IMR-90 (cell line): ENCODE results near the gene HS3ST2. TPM values are rescaled to one million over a fixed set of nuclear protein-coding genes. Genes with fewer than 3 reads are reported as not detected.

Experiments used
- ATAC-seq: fragments of 200-7000 bp; cut with Tn5 transposase; 2 replicates; pipeline ENCODE4 v1.9.1; 2020; ENCODE audit warnings: low read depth, mild to moderate bottlenecking, moderate library complexity
- BruUV-seq: library from RNA; stranded (reverse); fragments of 400-500 nt; replicated peaks from 2 replicates; lab custom pipeline; 2021; lab: Mats Ljungman, UMichigan
- CTCF ChIA-PET: fragments of 300-600 bp; formaldehyde crosslinking; extraction: SDS; loops from one replicate; lab custom pipeline; 2021; ENCODE audit warnings: antibody characterized with exemption; lab: Yijun Ruan, JAX
- POLR2A ChIA-PET: fragments of 300-600 bp; sonication (Branson Sonifier 250); formaldehyde crosslinking; loops from one replicate; lab custom pipeline; 2022; ENCODE audit warnings: antibody characterized with exemption; ENCODE audit not compliant: unreplicated experiment; lab: Charles Lee
- DNase-seq: peaks from one replicate; pipeline ENCODE4 v3.0.0; 2013
- H2AFZ ChIP-seq: replicated peaks from 2 replicates; pipeline ENCODE3; 2013; ENCODE audit warnings: low read length, mild to moderate bottlenecking; ENCODE audit not compliant: poor library complexity
- H2AK5ac ChIP-seq: 2 replicates; pipeline ENCODE4 v1.6.1; 2013; ENCODE audit warnings: low read depth, low read length, inconsistent platforms
- H2AK9ac ChIP-seq: replicated peaks from 2 replicates; pipeline ENCODE3; 2013; ENCODE audit warnings: mild to moderate bottlenecking, low read depth, low read length, moderate library complexity; ENCODE audit not compliant: poor library complexity
- H2BK120ac ChIP-seq: 2 replicates; pipeline ENCODE4 v1.6.1; 2013; ENCODE audit warnings: low read depth, low read length, inconsistent platforms
- H2BK15ac ChIP-seq: 3 replicates; pipeline ENCODE4 v1.6.1; 2013; ENCODE audit warnings: low read depth, low read length, inconsistent platforms
- H2BK20ac ChIP-seq: 2 replicates; pipeline ENCODE4 v1.6.1; 2013; ENCODE audit warnings: low read depth, mild to moderate bottlenecking, inconsistent platforms, low read length, moderate library complexity
- H2BK5ac ChIP-seq: 2 replicates; pipeline ENCODE4 v1.6.1; 2013; ENCODE audit warnings: mild to moderate bottlenecking, low read depth, low read length, inconsistent platforms; ENCODE audit not compliant: poor library complexity, severe bottlenecking
- H3K14ac ChIP-seq: replicated peaks from 2 replicates; pipeline ENCODE4 v1.6.1; 2013; ENCODE audit warnings: low read depth, low read length, inconsistent platforms
- H3K18ac ChIP-seq: 2 replicates; pipeline ENCODE4 v1.6.1; 2013; ENCODE audit warnings: low read depth, low read length, control low read depth
- H3K23ac ChIP-seq: 2 replicates; pipeline ENCODE4 v1.6.1; 2013; ENCODE audit warnings: low read depth, low read length, inconsistent platforms
- H3K27ac ChIP-seq: 2 replicates; pipeline ENCODE4 v1.5.1; 2013; ENCODE audit warnings: mild to moderate bottlenecking, control low read depth, low read length; ENCODE audit not compliant: insufficient read depth
- H3K27me3 ChIP-seq: 2 replicates; pipeline ENCODE4 v1.6.1; 2013; ENCODE audit warnings: low read length; ENCODE audit not compliant: control insufficient read depth, insufficient read depth
- H3K36me3 ChIP-seq: 2 replicates; pipeline ENCODE4 v1.6.1; 2013; ENCODE audit warnings: low read length, mixed read lengths; ENCODE audit not compliant: control insufficient read depth, insufficient read depth
- H3K4ac ChIP-seq: 2 replicates; pipeline ENCODE4 v1.6.1; 2013; ENCODE audit warnings: low read depth, low read length, inconsistent platforms
- H3K4me1 ChIP-seq: 2 replicates; pipeline ENCODE4 v1.6.1; 2013; ENCODE audit warnings: low read length, mixed read lengths; ENCODE audit not compliant: control insufficient read depth, insufficient read depth
- H3K4me2 ChIP-seq: 2 replicates; pipeline ENCODE4 v1.6.1; 2013; ENCODE audit warnings: low read depth, mild to moderate bottlenecking, control low read depth, low read length, moderate library complexity
- H3K4me3 ChIP-seq: 2 replicates; pipeline ENCODE4 v1.5.1; 2013; ENCODE audit warnings: low read depth, mild to moderate bottlenecking, control low read depth, low read length, moderate library complexity; ENCODE audit not compliant: insufficient read depth
- H3K56ac ChIP-seq: 2 replicates; pipeline ENCODE4 v1.6.1; 2013; ENCODE audit warnings: low read length, inconsistent platforms; ENCODE audit not compliant: insufficient read depth; ENCODE audit errors: extremely low read depth
- H3K79me1 ChIP-seq, 2 experiments: 2 replicates each; pipeline ENCODE4 v1.6.1; 2013; ENCODE audit warnings: low read length in 2 of 2, inconsistent platforms in 1 of 2, low read depth in 1 of 2
- H3K9ac ChIP-seq: 2 replicates; pipeline ENCODE4 v1.6.1; 2013; ENCODE audit warnings: low read depth, low read length, control low read depth
- H3K9me1 ChIP-seq: 2 replicates; pipeline ENCODE4 v1.6.1; 2013; ENCODE audit warnings: low read length, inconsistent platforms; ENCODE audit not compliant: insufficient read depth
- H3K9me3 ChIP-seq: 2 replicates; pipeline ENCODE4 v1.6.1; 2013; ENCODE audit warnings: low read length; ENCODE audit not compliant: control insufficient read depth, insufficient read depth
- H4K20me1 ChIP-seq: 2 replicates; pipeline ENCODE4 v1.6.1; 2013; ENCODE audit warnings: low read length, inconsistent platforms; ENCODE audit not compliant: insufficient read depth
- H4K5ac ChIP-seq: 2 replicates; pipeline ENCODE4 v1.6.1; 2013; ENCODE audit warnings: mild to moderate bottlenecking, low read depth, low read length, control low read depth
- H4K8ac ChIP-seq, 2 experiments: 2 replicates each; pipeline ENCODE4 v1.6.1; 2013; ENCODE audit warnings: low read depth in 2 of 2, low read length in 2 of 2, control low read depth in 1 of 2, inconsistent platforms in 1 of 2
- H4K91ac ChIP-seq: 2 replicates; pipeline ENCODE4 v1.6.1; 2013; ENCODE audit warnings: low read depth, low read length, inconsistent platforms; ENCODE audit not compliant: insufficient read depth
- BHLHE40 ChIP-seq: fragments of 150-350 bp; IDR thresholded peaks from 2 replicates; pipeline ENCODE4 v1.6.1; 2016; ENCODE audit warnings: mild to moderate bottlenecking, low read depth, low read length
- CEBPB ChIP-seq: IDR thresholded peaks from 2 replicates; pipeline ENCODE4 v1.6.1; 2012; ENCODE audit warnings: low read depth, low read length, improper control_type of control experiment
- POLR2A ChIP-seq: IDR thresholded peaks from 2 replicates; pipeline ENCODE4 v1.6.1; 2012; ENCODE audit warnings: mild to moderate bottlenecking, low read depth, low read length
- WGBS, 2 experiments: methylation state at CpG; one replicate each; pipeline versions ENCODE4 v1.1.5 to v1.1.7; 2013; ENCODE audit warnings: missing lambda C conversion rate in 2 of 2; ENCODE audit not compliant: insufficient read length in 1 of 2; ENCODE audit errors: extremely low coverage in 2 of 2; 5-methylcytosine and 5-hydroxymethylcytosine counted together
- dilution Hi-C: fragments of 300-500 bp; cut with HindIII; formaldehyde crosslinking; loops from one replicate; pipeline ENCODE4 v1.14.3; 2018; ENCODE audit warnings: low sequenced_read_pairs; ENCODE audit not compliant: unreplicated experiment
- in situ Hi-C: fragments of 300-500 bp; cut with MboI; formaldehyde crosslinking; loops from 3 replicates; pipeline ENCODE4 v1.14.3; 2019; ENCODE audit warnings: low sequenced_read_pairs, inconsistent platforms, mixed read lengths
- intact Hi-C: fragments of 100-400 bp; cut with micrococcal nuclease; formaldehyde crosslinking; loops from 2 replicates; pipeline ENCODE4 v1.10.0; 2022
- polyA plus RNA-seq, 3 experiments: library from polyadenylated mRNA; depleted of rRNA; stranded (reverse); fragments of >200 nt; gene quantifications; 2 replicates each; pipeline ENCODE4 v1.2.3, GENCODE V29; 2012; ENCODE audit warnings: low replicate concordance in 1 of 3
- total RNA-seq: library from RNA; depleted of rRNA; stranded (reverse); fragments of >200 nt; gene quantifications from 2 replicates; pipeline ENCODE4 v1.2.3, GENCODE V29; 2012

The HS3ST2 gene
- total and polyA plus RNA-seq, 2 of the 4 experiments (the other 2 are of a cell fraction), result not detected

GRCh38 chr16:22782314-22782713 lies 31.6 kb upstream of the HS3ST2 start:
- Histone ChIP-seq H2AK5ac (no peak overlapping the region), H4K5ac (no peak overlapping the region), H2BK120ac (no peak overlapping the region), H2BK5ac (no peak overlapping the region), H2AK9ac (no peak overlapping the region), H3K36me3 (no peaks in the 10 kb centered on the region), H3K9ac (no peak overlapping the region), H3K79me1 (no peaks in the 10 kb centered on the region), H3K18ac (no peak overlapping the region), H4K8ac (no peak overlapping the region), H3K56ac (no peak overlapping the region), H4K20me1 (no peaks in the 10 kb centered on the region), H3K4ac (no peak overlapping the region), H3K4me3 (no peak overlapping the region), H3K14ac (no peak overlapping the region), H2AFZ (no peak overlapping the region), H3K4me1 (no peaks in the 10 kb centered on the region), H3K9me1 (no peaks in the 10 kb centered on the region), H3K23ac (no peak overlapping the region), H2BK15ac (no peak overlapping the region), H2BK20ac (no peak overlapping the region), H4K91ac (no peak overlapping the region), H3K27me3 (no peaks in the 10 kb centered on the region), H3K4me2 (no peak overlapping the region), H3K27ac (no peak overlapping the region), H3K9me3 (no peaks in the 10 kb centered on the region)
- ChIA-PET CTCF (no interaction called here), POLR2A (no interaction called here)
- no peak for TF ChIP-seq POLR2A
- TF ChIP-seq BHLHE40, result no peak
- no peak for TF ChIP-seq CEBPB
- no CpG with 5 or more reads among the region's 4 CpGs for WGBS, 2 experiments
- ATAC-seq, result no peak
- dilution Hi-C loops (no loop called here), in situ Hi-C loops (no loop called here), intact Hi-C loops (no loop called here)
- no TSS peak for BruUV-seq
- no peak for DNase-seq
